SK-N-SH treated with all-trans-retinoic acid at 6 μM for 48 hours (cell line): ENCODE measurements around the gene KCNIP4.

ENCODE experiments used
- ATAC-seq: fragments of 200-7000 bp; cut with Tn5 transposase; 3 replicates; pipeline ENCODE4 v1.9.1; 2020; ENCODE audit warnings: mild to moderate bottlenecking, moderate library complexity
- ARNTL ChIP-seq: fragments of 450-650 bp; formaldehyde crosslinking; IDR thresholded peaks from 2 replicates; pipeline ENCODE4 v1.5.0; 2020; ENCODE audit warnings: low read depth, mild to moderate bottlenecking, moderate library complexity, borderline replicate concordance
- BACH2 ChIP-seq: fragments of 250-450 bp; sonication (Bioruptor Pico); IDR thresholded peaks from 2 replicates; pipeline ENCODE4 v1.9.0; 2021; ENCODE audit warnings: mild to moderate bottlenecking, borderline replicate concordance
- CSDC2 ChIP-seq: fragments of 250-450 bp; sonication (Bioruptor Pico); IDR thresholded peaks from 2 replicates; pipeline ENCODE4 v1.5.0; 2020; ENCODE audit warnings: mild to moderate bottlenecking, moderate library complexity
- ESRRG ChIP-seq: fragments of 250-450 bp; sonication (Bioruptor Pico); IDR thresholded peaks from 2 replicates; pipeline ENCODE4 v1.6.1; 2021; ENCODE audit warnings: mild to moderate bottlenecking
- GLIS3 ChIP-seq: fragments of 250-450 bp; sonication (Bioruptor Pico); IDR thresholded peaks from 2 replicates; pipeline ENCODE4 v1.5.0; 2020; ENCODE audit warnings: mild to moderate bottlenecking, moderate library complexity
- ISL1 ChIP-seq: fragments of 250-450 bp; sonication (Bioruptor Pico); IDR thresholded peaks from 2 replicates; pipeline ENCODE4 v2.1.2; 2022; ENCODE audit warnings: mild to moderate bottlenecking, moderate library complexity
- OSR1 ChIP-seq: fragments of 250-450 bp; sonication (Bioruptor Pico); IDR thresholded peaks from 2 replicates; pipeline ENCODE4 v1.8.0; 2022; ENCODE audit warnings: moderate library complexity, mild to moderate bottlenecking, inconsistent platforms
- PPARA ChIP-seq: fragments of 250-450 bp; sonication (Bioruptor Pico); IDR thresholded peaks from 2 replicates; pipeline ENCODE4 v1.5.0; 2020; ENCODE audit warnings: mild to moderate bottlenecking, borderline replicate concordance
- RARB ChIP-seq: fragments of 250-450 bp; sonication (Bioruptor Pico); IDR thresholded peaks from 2 replicates; pipeline ENCODE4 v1.8.0; 2021; ENCODE audit warnings: mild to moderate bottlenecking, moderate library complexity
- SNAI2 ChIP-seq: fragments of 250-450 bp; sonication (Bioruptor Pico); IDR thresholded peaks from 2 replicates; pipeline ENCODE4 v1.5.0; 2020; ENCODE audit warnings: mild to moderate bottlenecking, moderate library complexity
- TOX ChIP-seq: fragments of 250-450 bp; sonication (Bioruptor Pico); IDR thresholded peaks from 2 replicates; pipeline ENCODE4 v1.8.0; 2021; ENCODE audit warnings: mild to moderate bottlenecking, moderate library complexity, borderline replicate concordance
- ZC3H10 ChIP-seq: fragments of 250-450 bp; sonication (Bioruptor Pico); IDR thresholded peaks from 2 replicates; pipeline ENCODE4 v1.5.1; 2021; ENCODE audit warnings: mild to moderate bottlenecking, moderate library complexity
- ZFP3 ChIP-seq: fragments of 250-450 bp; sonication (Bioruptor Pico); IDR thresholded peaks from 2 replicates; pipeline ENCODE4 v1.5.0; 2020; ENCODE audit warnings: mild to moderate bottlenecking, moderate library complexity
- ZFP30 ChIP-seq: fragments of 450-650 bp; formaldehyde crosslinking; IDR thresholded peaks from 2 replicates; pipeline ENCODE4 v1.5.0; 2022; ENCODE audit warnings: mild to moderate bottlenecking, moderate library complexity
- ZNF565 ChIP-seq: fragments of 450-650 bp; formaldehyde crosslinking; conservative IDR thresholded peaks from 2 replicates; pipeline ENCODE4 v1.5.0; 2020; ENCODE audit warnings: low read depth, mild to moderate bottlenecking, moderate library complexity
- ZNF70 ChIP-seq: fragments of 450-650 bp; formaldehyde crosslinking; IDR thresholded peaks from 2 replicates; pipeline ENCODE4 v1.5.0; 2020; ENCODE audit warnings: mild to moderate bottlenecking, moderate library complexity
- ZNF8 ChIP-seq: fragments of 450-650 bp; formaldehyde crosslinking; IDR thresholded peaks from 2 replicates; pipeline ENCODE4 v1.5.0; 2020; ENCODE audit warnings: mild to moderate bottlenecking, moderate library complexity
- TF ChIP-seq, protein P1 (sequence below): fragments of 250-450 bp; sonication (Bioruptor Pico); IDR thresholded peaks from 2 replicates; pipeline ENCODE4 v1.5.1; 2021; ENCODE audit warnings: mild to moderate bottlenecking, moderate library complexity
- TF ChIP-seq, protein P2 (sequence below): fragments of 250-450 bp; sonication (Bioruptor Pico); IDR thresholded peaks from 2 replicates; pipeline ENCODE4 v1.5.0; 2020; ENCODE audit warnings: mild to moderate bottlenecking, moderate library complexity
- TF ChIP-seq, protein P3 (sequence below): fragments of 250-450 bp; sonication (Bioruptor Pico); IDR thresholded peaks from 2 replicates; pipeline ENCODE4 v1.8.0; 2020; ENCODE audit warnings: mild to moderate bottlenecking, moderate library complexity, borderline replicate concordance
- TF ChIP-seq, protein P4 (sequence below): fragments of 250-450 bp; sonication (Bioruptor Pico); IDR thresholded peaks from 2 replicates; pipeline ENCODE4 v1.8.0; 2021; ENCODE audit warnings: low read depth, mild to moderate bottlenecking, moderate library complexity, borderline replicate concordance
- TF ChIP-seq, protein P5 (sequence below): fragments of 250-450 bp; sonication (Bioruptor Pico); IDR thresholded peaks from 2 replicates; pipeline ENCODE4 v1.5.1; 2020; ENCODE audit warnings: low read depth, mild to moderate bottlenecking, moderate library complexity

The KCNIP4 gene

DNA sequence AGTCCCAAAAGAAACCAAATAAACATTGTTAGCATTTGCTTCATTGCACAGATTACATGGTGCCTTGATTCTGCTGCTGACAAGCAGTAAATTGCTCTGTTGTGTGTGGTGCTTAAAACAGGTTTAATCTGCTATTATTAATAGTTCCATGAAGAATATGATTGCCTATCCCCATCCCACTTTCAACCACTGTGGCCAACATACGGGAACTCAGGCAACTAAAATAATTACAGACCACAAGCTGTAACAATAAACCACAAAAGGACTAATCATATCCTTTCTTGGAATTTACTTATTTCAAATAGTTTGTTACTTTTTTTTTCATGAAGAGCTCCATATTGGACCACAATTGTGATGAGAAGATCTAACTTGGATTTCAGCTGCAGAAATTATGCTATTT, 1116.8 kb downstream of the KCNIP4 start:
- ATAC-seq: no peak
- TF ChIP-seq RARB (no peak), ZC3H10 (no peak), ARNTL (CRISPR knock-in tag) (no peak), GLIS3 (no peak), ZNF70 (CRISPR knock-in tag) (no peak), ESRRG (CRISPR knock-in tag) (no peak), TOX (CRISPR knock-in tag) (no peak), PPARA (no peak), CSDC2 (no peak), ZFP30 (no peak)
- TF ChIP-seq, protein P1, sequence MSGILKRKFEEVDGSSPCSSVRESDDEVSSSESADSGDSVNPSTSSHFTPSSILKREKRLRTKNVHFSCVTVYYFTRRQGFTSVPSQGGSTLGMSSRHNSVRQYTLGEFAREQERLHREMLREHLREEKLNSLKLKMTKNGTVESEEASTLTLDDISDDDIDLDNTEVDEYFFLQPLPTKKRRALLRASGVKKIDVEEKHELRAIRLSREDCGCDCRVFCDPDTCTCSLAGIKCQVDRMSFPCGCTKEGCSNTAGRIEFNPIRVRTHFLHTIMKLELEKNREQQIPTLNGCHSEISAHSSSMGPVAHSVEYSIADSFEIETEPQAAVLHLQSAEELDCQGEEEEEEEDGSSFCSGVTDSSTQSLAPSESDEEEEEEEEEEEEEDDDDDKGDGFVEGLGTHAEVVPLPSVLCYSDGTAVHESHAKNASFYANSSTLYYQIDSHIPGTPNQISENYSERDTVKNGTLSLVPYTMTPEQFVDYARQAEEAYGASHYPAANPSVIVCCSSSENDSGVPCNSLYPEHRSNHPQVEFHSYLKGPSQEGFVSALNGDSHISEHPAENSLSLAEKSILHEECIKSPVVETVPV (CRISPR knock-in tag): no peak
- TF ChIP-seq, protein P2, sequence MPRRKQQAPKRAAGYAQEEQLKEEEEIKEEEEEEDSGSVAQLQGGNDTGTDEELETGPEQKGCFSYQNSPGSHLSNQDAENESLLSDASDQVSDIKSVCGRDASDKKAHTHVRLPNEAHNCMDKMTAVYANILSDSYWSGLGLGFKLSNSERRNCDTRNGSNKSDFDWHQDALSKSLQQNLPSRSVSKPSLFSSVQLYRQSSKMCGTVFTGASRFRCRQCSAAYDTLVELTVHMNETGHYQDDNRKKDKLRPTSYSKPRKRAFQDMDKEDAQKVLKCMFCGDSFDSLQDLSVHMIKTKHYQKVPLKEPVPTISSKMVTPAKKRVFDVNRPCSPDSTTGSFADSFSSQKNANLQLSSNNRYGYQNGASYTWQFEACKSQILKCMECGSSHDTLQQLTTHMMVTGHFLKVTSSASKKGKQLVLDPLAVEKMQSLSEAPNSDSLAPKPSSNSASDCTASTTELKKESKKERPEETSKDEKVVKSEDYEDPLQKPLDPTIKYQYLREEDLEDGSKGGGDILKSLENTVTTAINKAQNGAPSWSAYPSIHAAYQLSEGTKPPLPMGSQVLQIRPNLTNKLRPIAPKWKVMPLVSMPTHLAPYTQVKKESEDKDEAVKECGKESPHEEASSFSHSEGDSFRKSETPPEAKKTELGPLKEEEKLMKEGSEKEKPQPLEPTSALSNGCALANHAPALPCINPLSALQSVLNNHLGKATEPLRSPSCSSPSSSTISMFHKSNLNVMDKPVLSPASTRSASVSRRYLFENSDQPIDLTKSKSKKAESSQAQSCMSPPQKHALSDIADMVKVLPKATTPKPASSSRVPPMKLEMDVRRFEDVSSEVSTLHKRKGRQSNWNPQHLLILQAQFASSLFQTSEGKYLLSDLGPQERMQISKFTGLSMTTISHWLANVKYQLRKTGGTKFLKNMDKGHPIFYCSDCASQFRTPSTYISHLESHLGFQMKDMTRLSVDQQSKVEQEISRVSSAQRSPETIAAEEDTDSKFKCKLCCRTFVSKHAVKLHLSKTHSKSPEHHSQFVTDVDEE (CRISPR knock-in tag): no peak

DNA sequence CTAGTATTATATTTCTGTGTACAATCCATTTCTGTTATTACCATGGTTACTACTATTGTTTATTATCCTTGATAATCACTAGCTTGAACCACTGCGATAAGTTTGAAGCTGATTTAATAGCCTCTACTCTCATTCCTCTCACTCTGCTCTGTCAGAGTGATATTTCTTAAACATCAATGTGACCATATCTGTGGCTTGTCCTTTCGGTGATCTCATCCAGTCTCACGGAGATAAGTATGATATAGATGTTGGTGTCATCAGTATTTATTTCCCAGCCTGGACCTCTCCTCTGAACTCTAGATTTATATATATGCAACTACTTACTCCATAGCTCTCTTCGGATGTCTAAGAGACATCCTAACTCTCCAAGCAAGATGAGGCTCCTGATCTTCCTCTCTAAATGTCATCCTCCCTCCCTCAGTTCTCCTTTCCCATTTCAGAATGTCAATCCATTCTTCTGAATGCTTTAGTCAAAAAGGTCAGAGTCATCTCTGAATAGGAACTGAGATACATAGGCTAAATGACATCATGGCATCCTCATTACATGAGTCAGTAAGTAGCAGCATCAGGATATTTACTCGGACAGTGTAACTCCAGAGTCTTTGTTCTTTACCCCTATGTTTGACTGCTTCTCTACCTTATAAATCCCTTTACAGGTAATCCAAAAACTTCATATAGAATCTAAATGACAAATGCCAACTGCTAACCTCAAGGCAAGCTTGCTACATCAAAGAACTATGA, 1118.8 kb downstream of the KCNIP4 start:
- peak; percentile 61; the same call in 2 of the 3 replicates for ATAC-seq
- TF ChIP-seq, protein P3, sequence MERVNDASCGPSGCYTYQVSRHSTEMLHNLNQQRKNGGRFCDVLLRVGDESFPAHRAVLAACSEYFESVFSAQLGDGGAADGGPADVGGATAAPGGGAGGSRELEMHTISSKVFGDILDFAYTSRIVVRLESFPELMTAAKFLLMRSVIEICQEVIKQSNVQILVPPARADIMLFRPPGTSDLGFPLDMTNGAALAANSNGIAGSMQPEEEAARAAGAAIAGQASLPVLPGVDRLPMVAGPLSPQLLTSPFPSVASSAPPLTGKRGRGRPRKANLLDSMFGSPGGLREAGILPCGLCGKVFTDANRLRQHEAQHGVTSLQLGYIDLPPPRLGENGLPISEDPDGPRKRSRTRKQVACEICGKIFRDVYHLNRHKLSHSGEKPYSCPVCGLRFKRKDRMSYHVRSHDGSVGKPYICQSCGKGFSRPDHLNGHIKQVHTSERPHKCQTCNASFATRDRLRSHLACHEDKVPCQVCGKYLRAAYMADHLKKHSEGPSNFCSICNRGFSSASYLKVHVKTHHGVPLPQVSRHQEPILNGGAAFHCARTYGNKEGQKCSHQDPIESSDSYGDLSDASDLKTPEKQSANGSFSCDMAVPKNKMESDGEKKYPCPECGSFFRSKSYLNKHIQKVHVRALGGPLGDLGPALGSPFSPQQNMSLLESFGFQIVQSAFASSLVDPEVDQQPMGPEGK (CRISPR knock-in tag): no peak
- TF ChIP-seq RARB: no peak
- no peak for TF ChIP-seq ZNF8 (CRISPR knock-in tag)

DNA sequence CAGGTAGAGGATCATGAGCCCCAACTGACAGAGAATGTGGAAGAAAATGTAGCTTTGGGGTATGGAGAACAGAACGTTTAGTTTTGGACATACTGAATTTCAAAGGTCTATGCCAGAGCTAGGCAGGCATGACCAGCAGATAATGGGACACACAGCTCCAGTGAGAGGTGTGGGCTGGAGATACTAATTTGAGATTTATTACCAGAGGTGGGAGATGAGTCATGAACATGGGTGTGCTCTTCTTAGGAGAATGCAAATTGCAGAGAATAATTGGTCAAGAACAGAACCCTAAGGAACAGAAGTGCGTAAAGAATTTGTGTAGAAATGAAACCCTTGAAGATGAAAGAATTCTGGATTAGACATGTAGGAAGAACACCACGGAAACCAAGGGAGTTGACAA, 1123.1 kb downstream of the KCNIP4 start:
- ATAC-seq: no peak
- no peak for TF ChIP-seq PPARA
- no peak for TF ChIP-seq GLIS3
- TF ChIP-seq, protein P4, sequence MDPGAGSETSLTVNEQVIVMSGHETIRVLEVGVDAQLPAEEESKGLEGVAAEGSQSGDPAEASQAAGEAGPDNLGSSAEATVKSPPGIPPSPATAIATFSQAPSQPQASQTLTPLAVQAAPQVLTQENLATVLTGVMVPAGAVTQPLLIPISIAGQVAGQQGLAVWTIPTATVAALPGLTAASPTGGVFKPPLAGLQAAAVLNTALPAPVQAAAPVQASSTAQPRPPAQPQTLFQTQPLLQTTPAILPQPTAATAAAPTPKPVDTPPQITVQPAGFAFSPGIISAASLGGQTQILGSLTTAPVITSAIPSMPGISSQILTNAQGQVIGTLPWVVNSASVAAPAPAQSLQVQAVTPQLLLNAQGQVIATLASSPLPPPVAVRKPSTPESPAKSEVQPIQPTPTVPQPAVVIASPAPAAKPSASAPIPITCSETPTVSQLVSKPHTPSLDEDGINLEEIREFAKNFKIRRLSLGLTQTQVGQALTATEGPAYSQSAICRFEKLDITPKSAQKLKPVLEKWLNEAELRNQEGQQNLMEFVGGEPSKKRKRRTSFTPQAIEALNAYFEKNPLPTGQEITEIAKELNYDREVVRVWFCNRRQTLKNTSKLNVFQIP (CRISPR knock-in tag): no peak
- TF ChIP-seq BACH2: no peak
- TF ChIP-seq, protein P2 (CRISPR knock-in tag): no peak
- TF ChIP-seq ZFP3 (CRISPR knock-in tag): no peak
- TF ChIP-seq, protein P3 (CRISPR knock-in tag): no peak
- TF ChIP-seq, protein P5, sequence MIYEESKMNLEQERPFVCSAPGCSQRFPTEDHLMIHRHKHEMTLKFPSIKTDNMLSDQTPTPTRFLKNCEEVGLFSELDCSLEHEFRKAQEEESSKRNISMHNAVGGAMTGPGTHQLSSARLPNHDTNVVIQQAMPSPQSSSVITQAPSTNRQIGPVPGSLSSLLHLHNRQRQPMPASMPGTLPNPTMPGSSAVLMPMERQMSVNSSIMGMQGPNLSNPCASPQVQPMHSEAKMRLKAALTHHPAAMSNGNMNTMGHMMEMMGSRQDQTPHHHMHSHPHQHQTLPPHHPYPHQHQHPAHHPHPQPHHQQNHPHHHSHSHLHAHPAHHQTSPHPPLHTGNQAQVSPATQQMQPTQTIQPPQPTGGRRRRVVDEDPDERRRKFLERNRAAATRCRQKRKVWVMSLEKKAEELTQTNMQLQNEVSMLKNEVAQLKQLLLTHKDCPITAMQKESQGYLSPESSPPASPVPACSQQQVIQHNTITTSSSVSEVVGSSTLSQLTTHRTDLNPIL (CRISPR knock-in tag): no peak
- TF ChIP-seq OSR1 (CRISPR knock-in tag): no peak
- TF ChIP-seq RARB: no peak
- no peak for TF ChIP-seq ZFP30
- TF ChIP-seq TOX (CRISPR knock-in tag): no peak
- TF ChIP-seq, protein P1 (CRISPR knock-in tag): no peak
- no peak for TF ChIP-seq SNAI2 (CRISPR knock-in tag)
- no peak for TF ChIP-seq CSDC2
- no peak for TF ChIP-seq ZNF565
- TF ChIP-seq ZNF8 (CRISPR knock-in tag): no peak
- TF ChIP-seq ISL1 (CRISPR knock-in tag): no peak
